Measurements from ENCODE around the gene CRHR1.

CRHR1 gene

DNA sequence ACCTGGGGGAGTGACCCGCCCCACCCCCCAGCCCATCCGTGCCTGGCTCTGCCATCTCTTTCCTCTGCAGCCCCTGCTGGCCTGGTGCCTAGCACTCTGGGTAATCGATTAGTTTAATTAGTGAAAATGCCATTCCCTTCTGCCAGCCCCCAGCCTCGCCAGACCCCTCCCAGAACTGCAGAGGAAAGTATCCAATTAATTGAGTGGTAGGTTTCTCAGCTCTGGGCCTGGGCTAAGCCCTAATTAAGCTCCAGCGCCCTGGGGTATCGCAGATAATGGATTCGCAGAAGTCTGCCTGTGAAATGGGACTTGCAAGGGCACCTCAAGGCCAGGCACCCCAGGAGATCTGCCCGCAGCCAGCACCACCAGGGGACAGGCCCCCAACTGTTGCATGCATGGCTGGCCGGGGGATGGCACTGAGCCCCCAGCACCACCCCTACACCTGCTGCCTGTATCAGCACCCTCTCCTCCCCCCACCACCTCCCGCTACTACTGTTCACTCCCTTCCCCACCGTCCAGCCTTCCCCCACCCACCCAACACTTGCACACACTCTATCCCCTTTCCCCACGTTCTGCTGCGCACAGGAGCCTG is 40.9 kb downstream of the CRHR1 start:
- no peak for DNase-seq

GRCh38 chr17:45825792-45826191 is 41.7 kb downstream of the CRHR1 start:
- no peak for DNase-seq

GRCh38 chr17:45826919-45827588 is 42.9 kb downstream of the CRHR1 start:
- no peak for DNase-seq

- DNase-seq, result no peak
Measured at GRCh38 chr17:45828171-45828570, 44.1 kb downstream of the CRHR1 start.

DNA sequence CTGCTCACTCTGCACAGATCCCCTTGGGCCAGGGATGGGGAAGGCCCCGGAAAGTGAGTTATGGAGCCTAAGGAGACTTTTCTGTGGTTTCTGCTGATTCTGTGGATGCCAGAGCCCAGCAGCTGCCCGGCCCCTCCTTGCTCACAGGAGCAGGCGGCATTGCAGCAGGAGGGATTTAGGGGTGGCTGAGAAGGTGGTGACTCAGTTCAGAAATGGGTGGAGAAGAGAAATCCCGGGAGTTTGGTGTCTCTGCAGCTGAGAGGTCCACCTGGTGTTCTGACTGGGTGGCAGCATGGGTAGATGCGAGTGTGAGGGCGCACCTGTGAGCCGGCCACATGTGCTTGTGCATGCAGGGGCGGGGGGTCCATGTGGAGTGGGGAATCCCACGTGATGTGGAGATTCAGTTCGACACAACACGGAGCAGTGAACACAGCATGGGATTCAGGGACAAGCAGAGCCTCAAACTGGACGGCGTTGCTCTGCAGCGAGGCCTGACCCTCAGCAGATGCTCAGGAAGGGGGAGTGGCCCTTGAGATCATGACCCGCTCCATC is 44.5 kb downstream of the CRHR1 start:
- DNase-seq, result no peak

GRCh38 chr17:45833920-45834319 is 49.8 kb downstream of the CRHR1 start:
- no peak for DNase-seq

DNA sequence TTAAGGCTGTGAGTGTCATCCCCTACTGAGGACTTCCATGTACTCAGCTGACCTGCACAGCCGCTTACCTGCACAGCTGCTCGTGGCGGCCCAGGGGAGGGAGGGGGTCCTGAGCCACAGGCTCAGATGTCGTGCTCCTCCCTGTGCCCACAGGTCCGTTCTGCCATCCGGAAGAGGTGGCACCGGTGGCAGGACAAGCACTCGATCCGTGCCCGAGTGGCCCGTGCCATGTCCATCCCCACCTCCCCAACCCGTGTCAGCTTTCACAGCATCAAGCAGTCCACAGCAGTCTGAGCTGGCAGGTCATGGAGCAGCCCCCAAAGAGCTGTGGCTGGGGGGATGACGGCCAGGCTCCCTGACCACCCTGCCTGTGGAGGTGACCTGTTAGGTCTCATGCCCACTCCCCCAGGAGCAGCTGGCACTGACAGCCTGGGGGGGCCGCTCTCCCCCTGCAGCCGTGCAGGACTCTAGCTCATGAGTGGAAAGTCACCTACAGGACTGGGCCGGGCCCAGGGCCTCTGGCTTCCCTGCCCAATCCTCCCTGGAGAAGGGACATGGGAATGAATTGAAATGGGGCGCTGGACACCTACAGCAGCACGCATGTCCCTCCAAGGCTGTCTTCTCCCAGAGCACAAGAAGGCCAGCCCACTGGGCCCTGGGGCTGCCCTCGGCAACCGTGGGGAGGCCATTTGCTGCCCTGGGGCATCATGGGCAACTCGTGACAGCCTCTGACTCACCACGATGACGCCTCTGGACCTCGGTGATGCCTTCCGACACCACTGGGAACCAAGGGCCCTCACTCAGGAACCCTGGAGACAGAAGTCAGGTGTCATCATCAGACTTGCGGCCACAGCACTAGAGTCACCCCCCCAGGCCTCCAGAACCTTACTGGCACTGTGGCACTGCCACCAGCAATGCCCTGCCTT is 50.6 kb downstream of the CRHR1 start:
- DNase-seq, result no peak

GRCh38 chr17:45835481-45835880 is 51.4 kb downstream of the CRHR1 start:
- DNase-seq, result no peak

DNA sequence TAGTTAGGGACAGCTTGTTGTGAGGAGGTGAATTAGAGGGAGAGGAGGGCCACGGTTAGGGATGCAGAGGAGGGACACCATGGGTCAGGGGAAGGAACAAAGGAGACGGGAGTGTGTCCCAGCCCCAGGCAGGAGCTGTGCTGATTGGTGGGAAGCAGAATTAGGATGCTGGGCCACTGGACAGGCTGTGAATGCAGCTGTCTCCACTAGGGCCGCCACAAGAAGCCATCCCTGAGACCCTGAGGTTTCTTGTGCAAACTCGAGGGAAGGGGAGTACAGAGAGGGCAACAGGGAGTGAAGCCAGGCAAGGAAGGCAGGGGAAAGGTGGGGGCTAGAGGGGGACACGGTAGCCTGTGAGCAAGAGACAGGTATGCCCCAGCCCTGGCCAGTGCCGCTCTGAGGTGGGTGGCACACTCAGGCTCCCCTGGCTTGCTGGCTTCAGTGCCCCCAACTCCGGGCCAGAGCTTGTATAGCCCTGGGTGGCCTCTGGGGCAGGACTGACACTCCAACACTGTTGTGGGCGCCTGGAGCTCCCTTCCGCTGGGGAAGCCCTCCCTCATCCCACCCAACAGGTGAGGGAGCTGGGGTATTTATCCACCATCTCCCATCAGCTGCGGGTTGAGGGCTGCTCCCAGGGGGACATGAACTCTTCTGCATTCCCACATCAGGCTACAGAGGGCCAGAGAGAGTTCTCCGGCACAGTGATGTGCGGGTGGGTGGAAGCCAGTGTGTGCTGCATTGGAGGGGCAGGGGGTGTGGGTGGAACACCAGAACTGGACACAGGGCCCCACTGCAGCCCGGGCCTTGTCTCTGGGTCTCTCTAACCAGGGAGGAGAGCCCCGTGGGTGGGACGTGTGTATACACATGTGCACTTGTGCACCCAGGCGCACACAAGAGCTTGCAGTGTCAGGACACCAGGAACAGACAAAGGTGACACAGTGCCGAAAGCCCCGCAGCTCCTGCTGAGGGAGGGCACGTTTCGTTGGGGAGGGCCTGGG is 52.2 kb downstream of the CRHR1 start:
- no peak for DNase-seq

DNA sequence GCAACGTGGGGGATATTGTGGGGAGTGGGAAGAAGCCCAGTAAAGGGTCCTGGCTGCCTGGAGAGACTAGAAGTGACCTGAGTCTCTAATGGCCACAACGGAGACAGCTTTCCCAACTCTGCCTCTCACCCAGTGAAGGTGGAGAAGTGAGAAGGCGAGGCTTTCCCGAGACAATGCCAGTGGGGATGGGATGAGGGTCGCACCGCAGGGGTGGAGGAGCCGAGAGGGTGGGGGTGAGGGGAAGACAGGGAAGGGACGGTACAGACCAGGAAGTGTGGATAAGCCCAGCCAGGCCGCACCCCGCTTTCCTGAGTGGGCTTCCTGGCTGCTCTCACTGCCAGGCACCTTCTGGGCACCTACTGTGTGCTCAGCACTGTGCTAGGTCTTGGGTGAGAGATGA is 53.1 kb downstream of the CRHR1 start:
- no peak for DNase-seq

DNA sequence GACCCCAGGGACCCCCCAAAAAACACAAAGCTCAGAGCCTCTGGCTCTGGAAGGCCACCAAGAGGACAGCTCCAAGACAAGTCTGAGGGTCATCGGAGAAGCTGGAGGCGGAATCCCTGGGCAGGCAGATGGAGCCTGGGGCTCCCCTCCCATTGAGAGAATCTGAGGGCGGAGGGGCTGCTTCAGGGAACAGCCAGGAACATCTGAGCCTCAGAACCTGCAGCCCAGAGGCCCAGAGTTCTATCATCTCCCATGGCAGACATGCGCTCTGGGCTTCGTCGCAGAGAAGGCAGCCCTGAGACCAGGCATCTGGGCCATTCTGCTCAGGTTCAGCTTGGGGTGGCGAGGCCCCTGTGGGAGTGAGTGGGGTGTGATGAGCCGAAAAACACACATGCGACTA is 53.5 kb downstream of the CRHR1 start:
- DNase-seq, result no peak

DNA sequence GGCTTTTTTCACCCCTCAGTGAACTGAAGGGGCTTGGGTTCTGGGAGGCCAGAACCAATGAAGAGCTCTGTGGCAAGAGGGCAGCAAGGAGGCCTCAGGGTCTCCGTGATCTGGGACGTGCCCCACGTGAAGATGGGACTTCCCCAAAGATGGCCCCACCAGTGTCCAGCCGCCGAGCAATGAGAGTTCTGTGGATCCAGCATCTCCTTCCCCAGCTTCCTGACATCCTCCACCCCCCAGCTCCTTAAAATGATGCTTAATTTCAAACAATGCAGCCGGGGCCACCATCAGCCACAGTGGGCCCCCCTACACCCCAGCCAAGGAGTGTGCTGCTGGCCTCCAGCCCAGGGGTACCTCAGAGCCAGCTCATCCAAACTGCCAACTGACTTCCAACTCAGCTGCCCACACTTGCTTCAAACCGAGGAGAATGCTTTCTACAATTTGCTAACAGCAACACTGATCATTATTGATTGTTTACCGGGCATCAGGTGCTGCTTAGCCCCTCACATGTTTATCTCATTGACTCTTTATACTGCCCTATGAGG is 54.7 kb downstream of the CRHR1 start:
- DNase-seq, result no peak

- DNase-seq, result no peak
Measured at GRCh38 chr17:45839442-45839841, 55.3 kb downstream of the CRHR1 start.

DNA sequence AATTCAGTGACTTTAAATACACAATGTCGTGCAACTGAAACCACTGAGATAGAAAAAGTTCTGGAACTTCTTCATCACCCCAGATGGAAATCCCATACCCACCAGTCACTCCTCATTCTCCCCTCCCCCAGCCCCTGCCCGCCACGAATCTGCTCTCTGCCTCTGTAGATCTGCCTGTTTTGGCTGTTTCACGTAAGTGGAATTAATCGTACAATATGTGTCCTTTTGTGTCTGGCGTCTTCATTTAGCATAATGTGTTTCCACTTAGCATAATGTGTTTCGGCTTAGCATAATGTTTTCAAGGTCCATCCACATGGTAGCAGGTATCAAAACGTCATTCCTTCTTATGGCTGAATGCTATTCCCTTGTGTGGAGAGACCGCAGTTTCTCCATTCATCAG is 57.1 kb downstream of the CRHR1 start:
- no peak for DNase-seq

GRCh38 chr17:45841883-45842525 is 57.9 kb downstream of the CRHR1 start:
- DNase-seq, result no peak

- no peak for DNase-seq
Measured at GRCh38 chr17:45843722-45844121, 59.6 kb downstream of the CRHR1 start.

DNA sequence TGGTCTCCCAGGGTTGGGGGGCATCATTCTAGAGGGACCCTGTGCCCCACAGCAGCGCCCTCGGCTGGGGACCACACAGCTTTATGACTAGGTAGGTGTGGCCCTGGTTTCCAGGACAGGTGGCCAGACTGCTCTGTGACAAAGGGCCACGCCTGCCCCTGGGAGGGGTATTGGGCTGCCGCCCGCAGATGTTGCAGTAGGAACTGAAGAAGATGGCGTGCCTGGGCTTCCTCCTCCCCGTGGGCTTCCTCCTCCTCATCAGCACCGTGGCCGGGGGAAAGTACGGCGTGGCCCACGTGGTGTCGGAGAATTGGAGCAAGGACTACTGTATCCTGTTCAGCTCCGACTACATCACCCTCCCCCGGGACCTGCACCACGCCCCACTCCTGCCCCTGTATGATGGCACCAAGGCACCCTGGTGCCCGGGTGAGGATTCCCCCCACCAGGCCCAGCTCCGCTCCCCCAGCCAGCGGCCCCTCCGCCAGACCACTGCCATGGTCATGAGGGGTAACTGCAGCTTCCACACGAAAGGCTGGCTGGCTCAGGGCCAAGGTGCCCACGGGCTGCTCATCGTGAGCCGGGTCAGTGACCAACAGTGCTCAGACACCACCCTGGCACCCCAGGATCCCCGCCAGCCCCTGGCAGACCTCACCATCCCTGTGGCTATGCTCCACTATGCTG is 60.7 kb downstream of the CRHR1 start, which contains the start of gene SPPL2C:
Gene SPPL2C, plus strand, starts transcription at position 187 of the 681 bp plus-strand sequence. Its CDS starts 26 bp downstream, at position 213.
- no peak for DNase-seq

DNA sequence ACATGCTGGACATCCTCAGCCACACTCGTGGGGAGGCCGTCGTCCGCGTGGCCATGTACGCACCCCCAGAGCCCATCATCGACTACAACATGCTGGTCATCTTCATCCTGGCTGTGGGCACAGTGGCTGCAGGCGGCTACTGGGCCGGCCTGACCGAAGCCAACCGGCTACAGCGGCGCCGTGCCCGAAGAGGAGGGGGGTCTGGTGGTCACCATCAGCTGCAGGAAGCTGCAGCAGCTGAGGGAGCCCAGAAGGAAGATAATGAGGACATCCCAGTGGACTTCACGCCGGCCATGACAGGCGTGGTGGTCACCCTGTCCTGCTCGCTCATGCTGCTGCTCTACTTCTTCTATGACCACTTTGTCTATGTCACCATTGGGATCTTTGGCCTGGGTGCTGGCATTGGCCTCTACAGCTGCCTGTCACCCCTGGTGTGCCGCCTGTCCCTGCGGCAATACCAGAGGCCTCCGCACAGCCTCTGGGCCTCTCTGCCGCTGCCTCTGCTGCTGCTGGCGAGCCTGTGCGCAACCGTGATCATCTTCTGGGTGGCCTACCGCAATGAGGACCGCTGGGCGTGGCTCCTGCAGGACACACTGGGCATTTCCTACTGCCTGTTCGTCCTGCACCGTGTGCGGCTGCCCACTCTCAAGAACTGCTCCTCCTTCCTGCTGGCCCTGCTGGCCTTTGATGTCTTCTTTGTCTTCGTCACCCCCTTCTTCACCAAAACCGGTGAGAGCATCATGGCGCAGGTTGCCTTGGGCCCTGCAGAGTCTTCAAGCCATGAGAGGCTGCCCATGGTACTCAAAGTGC is 61.5 kb downstream of the CRHR1 start:
- DNase-seq, result no peak

DNA sequence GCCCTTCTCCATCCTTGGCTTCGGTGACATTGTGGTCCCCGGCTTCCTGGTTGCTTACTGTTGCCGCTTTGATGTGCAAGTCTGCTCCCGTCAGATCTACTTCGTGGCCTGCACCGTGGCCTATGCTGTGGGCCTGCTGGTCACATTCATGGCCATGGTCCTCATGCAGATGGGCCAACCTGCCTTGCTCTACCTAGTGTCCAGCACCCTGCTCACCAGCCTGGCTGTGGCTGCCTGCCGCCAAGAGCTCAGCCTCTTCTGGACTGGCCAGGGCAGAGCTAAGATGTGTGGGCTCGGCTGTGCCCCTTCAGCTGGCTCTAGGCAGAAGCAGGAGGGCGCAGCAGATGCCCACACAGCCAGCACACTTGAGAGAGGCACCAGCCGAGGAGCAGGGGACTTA is 62.1 kb downstream of the CRHR1 start:
- DNase-seq, result no peak

GRCh38 chr17:45846646-45847045 is 62.5 kb downstream of the CRHR1 start:
- no peak for DNase-seq
